Measurements from ENCODE around the gene COASY.

DNA sequence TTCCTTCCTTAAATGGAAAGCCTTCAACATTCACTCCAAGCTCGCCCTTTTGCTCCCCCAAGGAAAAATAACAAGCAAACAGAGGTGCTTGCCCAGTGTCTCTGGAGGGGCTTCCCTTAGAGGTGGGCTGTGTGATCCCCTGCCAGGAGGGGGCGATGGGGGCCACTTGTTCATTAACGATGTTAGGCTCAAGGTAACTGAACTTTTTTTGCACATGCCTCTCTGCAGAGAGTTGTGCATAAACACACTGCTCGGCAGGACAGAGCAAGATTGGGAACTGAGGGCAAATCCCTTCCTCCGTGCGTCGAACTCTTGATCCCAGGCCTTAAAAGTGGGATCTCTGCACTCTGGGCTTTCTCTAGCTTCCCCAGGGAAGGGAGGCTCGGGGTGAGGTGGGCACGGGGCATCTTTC lies 41.4 kb upstream of the COASY start:
- TF ChIP-seq, protein P1, sequence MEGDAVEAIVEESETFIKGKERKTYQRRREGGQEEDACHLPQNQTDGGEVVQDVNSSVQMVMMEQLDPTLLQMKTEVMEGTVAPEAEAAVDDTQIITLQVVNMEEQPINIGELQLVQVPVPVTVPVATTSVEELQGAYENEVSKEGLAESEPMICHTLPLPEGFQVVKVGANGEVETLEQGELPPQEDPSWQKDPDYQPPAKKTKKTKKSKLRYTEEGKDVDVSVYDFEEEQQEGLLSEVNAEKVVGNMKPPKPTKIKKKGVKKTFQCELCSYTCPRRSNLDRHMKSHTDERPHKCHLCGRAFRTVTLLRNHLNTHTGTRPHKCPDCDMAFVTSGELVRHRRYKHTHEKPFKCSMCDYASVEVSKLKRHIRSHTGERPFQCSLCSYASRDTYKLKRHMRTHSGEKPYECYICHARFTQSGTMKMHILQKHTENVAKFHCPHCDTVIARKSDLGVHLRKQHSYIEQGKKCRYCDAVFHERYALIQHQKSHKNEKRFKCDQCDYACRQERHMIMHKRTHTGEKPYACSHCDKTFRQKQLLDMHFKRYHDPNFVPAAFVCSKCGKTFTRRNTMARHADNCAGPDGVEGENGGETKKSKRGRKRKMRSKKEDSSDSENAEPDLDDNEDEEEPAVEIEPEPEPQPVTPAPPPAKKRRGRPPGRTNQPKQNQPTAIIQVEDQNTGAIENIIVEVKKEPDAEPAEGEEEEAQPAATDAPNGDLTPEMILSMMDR (IDR thresholded peaks at IDR 0.05) = peak in 6 of 12 donors; percentile 14 to 42 (median 33)
- TF ChIP-seq POLR2A (IDR thresholded peaks at IDR 0.05) = no peak
